Measurements from ENCODE around the gene H2AZ1. TPM values are rescaled to one million over a fixed set of nuclear protein-coding genes. Genes with fewer than 3 reads are reported as not detected.

H2AZ1 gene
- total and polyA plus RNA-seq, 9 of the 15 experiments (the other 6 are each of a cell fraction or from before 2014, with no cell fraction given) = 605 to 4,380 (median 768) TPM

DNA sequence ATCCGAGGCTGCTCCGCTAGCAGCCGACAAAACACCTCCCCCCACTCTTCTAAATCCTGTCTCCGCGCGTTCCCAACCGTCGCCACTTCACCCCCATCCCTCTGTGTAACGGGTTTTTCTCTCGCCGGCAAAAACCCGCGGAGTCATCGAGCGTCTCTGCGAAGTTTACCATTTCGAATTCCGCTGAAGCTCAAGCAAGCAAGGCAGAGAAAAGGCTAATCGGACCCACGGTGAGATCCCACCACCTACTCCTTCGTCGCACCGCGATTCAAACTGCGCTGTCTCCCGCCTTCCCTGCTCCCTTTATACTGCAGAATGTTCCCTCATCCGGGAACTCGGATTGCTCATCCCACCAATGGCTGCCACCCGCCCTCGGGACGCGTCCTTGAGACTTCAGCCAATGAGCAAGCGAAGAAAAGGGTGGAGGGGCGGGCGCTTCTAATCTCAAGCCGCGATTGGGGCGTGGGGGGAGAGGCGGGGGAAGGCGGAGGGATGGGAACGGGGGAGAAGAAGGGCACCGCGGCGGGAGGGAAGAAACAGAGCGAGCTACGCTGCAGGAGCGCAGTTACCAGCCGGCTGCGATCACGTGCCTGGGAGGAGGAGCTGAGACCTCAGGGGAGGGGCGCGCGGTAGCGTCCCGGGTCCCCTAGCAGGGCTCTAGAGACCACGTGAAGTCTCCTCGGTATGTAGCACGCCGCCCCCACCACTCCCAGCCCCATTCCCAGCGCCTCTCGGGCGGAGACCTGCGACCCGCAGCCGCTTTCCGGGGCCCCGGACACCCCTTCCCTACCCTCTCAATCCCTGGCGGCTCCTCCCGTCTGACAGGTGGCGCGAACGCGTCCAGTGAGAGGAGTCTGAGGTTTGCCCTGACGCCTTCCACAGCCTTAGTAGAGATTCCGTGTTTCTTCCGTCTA is at the start of gene H2AZ1 (continued):
- TF ChIP-seq, protein P1, sequence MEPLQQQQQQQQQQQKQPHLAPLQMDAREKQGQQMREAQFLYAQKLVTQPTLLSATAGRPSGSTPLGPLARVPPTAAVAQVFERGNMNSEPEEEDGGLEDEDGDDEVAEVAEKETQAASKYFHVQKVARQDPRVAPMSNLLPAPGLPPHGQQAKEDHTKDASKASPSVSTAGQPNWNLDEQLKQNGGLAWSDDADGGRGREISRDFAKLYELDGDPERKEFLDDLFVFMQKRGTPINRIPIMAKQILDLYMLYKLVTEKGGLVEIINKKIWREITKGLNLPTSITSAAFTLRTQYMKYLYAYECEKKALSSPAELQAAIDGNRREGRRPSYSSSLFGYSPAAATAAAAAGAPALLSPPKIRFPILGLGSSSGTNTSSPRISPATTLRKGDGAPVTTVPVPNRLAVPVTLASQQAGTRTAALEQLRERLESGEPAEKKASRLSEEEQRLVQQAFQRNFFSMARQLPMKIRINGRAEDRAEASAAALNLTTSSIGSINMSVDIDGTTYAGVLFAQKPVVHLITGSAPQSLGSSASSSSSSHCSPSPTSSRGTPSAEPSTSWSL (CRISPR knock-in tag; IDR thresholded peaks at IDR 0.05; ENCODE audit: borderline replicate concordance) = no peak
- peak; percentile 40 for TF ChIP-seq CCNT2 (IDR thresholded peaks at IDR 0.05; ENCODE audit: borderline replicate concordance, extremely low read depth, insufficient read length, low read depth, low read length)
- 0 out of 2 replicates have a peak, but pooled peaks have one; percentile 76 for TF ChIP-seq RHOXF2B (CRISPR knock-in tag; conservative IDR thresholded peaks at IDR 0.05)
- TF ChIP-seq, protein P2, sequence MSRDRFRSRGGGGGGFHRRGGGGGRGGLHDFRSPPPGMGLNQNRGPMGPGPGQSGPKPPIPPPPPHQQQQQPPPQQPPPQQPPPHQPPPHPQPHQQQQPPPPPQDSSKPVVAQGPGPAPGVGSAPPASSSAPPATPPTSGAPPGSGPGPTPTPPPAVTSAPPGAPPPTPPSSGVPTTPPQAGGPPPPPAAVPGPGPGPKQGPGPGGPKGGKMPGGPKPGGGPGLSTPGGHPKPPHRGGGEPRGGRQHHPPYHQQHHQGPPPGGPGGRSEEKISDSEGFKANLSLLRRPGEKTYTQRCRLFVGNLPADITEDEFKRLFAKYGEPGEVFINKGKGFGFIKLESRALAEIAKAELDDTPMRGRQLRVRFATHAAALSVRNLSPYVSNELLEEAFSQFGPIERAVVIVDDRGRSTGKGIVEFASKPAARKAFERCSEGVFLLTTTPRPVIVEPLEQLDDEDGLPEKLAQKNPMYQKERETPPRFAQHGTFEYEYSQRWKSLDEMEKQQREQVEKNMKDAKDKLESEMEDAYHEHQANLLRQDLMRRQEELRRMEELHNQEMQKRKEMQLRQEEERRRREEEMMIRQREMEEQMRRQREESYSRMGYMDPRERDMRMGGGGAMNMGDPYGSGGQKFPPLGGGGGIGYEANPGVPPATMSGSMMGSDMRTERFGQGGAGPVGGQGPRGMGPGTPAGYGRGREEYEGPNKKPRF (IDR thresholded peaks at IDR 0.05; ENCODE audit: low read depth, low read length) = no peak
- TF ChIP-seq BRD9 (IDR thresholded peaks at IDR 0.05; ENCODE audit: low read depth, partially characterized antibody) = no peak
- TF ChIP-seq, protein P3, sequence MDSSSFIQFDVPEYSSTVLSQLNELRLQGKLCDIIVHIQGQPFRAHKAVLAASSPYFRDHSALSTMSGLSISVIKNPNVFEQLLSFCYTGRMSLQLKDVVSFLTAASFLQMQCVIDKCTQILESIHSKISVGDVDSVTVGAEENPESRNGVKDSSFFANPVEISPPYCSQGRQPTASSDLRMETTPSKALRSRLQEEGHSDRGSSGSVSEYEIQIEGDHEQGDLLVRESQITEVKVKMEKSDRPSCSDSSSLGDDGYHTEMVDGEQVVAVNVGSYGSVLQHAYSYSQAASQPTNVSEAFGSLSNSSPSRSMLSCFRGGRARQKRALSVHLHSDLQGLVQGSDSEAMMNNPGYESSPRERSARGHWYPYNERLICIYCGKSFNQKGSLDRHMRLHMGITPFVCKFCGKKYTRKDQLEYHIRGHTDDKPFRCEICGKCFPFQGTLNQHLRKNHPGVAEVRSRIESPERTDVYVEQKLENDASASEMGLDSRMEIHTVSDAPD (CRISPR knock-in tag; IDR thresholded peaks at IDR 0.05) = no peak
- TF ChIP-seq, protein P4, sequence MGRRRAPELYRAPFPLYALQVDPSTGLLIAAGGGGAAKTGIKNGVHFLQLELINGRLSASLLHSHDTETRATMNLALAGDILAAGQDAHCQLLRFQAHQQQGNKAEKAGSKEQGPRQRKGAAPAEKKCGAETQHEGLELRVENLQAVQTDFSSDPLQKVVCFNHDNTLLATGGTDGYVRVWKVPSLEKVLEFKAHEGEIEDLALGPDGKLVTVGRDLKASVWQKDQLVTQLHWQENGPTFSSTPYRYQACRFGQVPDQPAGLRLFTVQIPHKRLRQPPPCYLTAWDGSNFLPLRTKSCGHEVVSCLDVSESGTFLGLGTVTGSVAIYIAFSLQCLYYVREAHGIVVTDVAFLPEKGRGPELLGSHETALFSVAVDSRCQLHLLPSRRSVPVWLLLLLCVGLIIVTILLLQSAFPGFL (CRISPR knock-in tag; IDR thresholded peaks at IDR 0.05) = peak; percentile 93; the same call in 1 of the 2 replicates
- TF ChIP-seq, protein P5, sequence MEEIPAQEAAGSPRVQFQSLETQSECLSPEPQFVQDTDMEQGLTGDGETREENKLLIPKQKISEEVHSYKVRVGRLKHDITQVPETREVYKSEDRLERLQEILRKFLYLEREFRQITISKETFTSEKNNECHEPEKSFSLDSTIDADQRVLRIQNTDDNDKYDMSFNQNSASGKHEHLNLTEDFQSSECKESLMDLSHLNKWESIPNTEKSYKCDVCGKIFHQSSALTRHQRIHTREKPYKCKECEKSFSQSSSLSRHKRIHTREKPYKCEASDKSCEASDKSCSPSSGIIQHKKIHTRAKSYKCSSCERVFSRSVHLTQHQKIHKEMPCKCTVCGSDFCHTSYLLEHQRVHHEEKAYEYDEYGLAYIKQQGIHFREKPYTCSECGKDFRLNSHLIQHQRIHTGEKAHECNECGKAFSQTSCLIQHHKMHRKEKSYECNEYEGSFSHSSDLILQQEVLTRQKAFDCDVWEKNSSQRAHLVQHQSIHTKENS (CRISPR knock-in tag; IDR thresholded peaks at IDR 0.05) = no peak
- peak; percentile 73; the same call in 1 of the 2 replicates for TF ChIP-seq GTF2E2 (tag; IDR thresholded peaks at IDR 0.05)
- TF ChIP-seq KAT7 (CRISPR knock-in tag; IDR thresholded peaks at IDR 0.05; ENCODE audit: borderline replicate concordance) = peak; percentile 65; the same call in 1 of the 2 replicates
- no peak for TF ChIP-seq ZBTB17 (CRISPR knock-in tag; IDR thresholded peaks at IDR 0.05)
- TF ChIP-seq, protein P6, sequence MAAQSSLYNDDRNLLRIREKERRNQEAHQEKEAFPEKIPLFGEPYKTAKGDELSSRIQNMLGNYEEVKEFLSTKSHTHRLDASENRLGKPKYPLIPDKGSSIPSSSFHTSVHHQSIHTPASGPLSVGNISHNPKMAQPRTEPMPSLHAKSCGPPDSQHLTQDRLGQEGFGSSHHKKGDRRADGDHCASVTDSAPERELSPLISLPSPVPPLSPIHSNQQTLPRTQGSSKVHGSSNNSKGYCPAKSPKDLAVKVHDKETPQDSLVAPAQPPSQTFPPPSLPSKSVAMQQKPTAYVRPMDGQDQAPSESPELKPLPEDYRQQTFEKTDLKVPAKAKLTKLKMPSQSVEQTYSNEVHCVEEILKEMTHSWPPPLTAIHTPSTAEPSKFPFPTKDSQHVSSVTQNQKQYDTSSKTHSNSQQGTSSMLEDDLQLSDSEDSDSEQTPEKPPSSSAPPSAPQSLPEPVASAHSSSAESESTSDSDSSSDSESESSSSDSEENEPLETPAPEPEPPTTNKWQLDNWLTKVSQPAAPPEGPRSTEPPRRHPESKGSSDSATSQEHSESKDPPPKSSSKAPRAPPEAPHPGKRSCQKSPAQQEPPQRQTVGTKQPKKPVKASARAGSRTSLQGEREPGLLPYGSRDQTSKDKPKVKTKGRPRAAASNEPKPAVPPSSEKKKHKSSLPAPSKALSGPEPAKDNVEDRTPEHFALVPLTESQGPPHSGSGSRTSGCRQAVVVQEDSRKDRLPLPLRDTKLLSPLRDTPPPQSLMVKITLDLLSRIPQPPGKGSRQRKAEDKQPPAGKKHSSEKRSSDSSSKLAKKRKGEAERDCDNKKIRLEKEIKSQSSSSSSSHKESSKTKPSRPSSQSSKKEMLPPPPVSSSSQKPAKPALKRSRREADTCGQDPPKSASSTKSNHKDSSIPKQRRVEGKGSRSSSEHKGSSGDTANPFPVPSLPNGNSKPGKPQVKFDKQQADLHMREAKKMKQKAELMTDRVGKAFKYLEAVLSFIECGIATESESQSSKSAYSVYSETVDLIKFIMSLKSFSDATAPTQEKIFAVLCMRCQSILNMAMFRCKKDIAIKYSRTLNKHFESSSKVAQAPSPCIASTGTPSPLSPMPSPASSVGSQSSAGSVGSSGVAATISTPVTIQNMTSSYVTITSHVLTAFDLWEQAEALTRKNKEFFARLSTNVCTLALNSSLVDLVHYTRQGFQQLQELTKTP (IDR thresholded peaks at IDR 0.05; ENCODE audit: low read depth in 1 of 2, partially characterized antibody in 2 of 2) = peak; percentile 67 to 70
- no peak for TF ChIP-seq TSC22D4 (tag; IDR thresholded peaks at IDR 0.05)

Data from K562 (cell line).